NCI-H1436 (cell line): ENCODE data around the gene FHL1.

ENCODE experiments used
- DNase-seq: peaks from one replicate; lab custom pipeline; 2025; lab: John Stamatoyannopoulos, UW

The FHL1 gene

GRCh38 chrX:136185401-136186022 is 38.2 kb downstream of the FHL1 start:
- no peak for DNase-seq

GRCh38 chrX:136186023-136186413 is 38.7 kb downstream of the FHL1 start:
- DNase-seq, result no peak

- DNase-seq, result no peak
These were observed 41.9 kb downstream of the FHL1 start for GRCh38 chrX:136189222-136189621.

- DNase-seq, result no peak
These were observed 42.8 kb downstream of the FHL1 start for GRCh38 chrX:136190038-136190713.

GRCh38 chrX:136191171-136191570 is 43.8 kb downstream of the FHL1 start:
- DNase-seq, result no peak

GRCh38 chrX:136192135-136192534 is 44.8 kb downstream of the FHL1 start:
- no peak for DNase-seq

GRCh38 chrX:136192839-136193414 is 45.6 kb downstream of the FHL1 start:
- no peak for DNase-seq

GRCh38 chrX:136193771-136194170 is 46.4 kb downstream of the FHL1 start:
- DNase-seq, result no peak

- no peak for DNase-seq
These were observed 47.2 kb downstream of the FHL1 start for GRCh38 chrX:136194536-136194935.

GRCh38 chrX:136195247-136195646 is 47.9 kb downstream of the FHL1 start:
- no peak for DNase-seq

- no peak for DNase-seq
These were observed 49.4 kb downstream of the FHL1 start for GRCh38 chrX:136196691-136197155.

GRCh38 chrX:136198010-136198409 is 50.7 kb downstream of the FHL1 start:
- no peak for DNase-seq

- DNase-seq, result no peak
These were observed 51.4 kb downstream of the FHL1 start for GRCh38 chrX:136198678-136199243.

GRCh38 chrX:136199365-136199764 is 52.0 kb downstream of the FHL1 start:
- DNase-seq, result no peak

- no peak for DNase-seq
These were observed 53.1 kb downstream of the FHL1 start for GRCh38 chrX:136200466-136200865.

- no peak for DNase-seq
These were observed 54.3 kb downstream of the FHL1 start for GRCh38 chrX:136201601-136202000.

- DNase-seq, result no peak
These were observed 55.6 kb downstream of the FHL1 start for GRCh38 chrX:136202889-136203288.

GRCh38 chrX:136203438-136203837 is 56.1 kb downstream of the FHL1 start:
- no peak for DNase-seq

GRCh38 chrX:136203951-136204350 is 56.6 kb downstream of the FHL1 start:
- DNase-seq, result no peak

- no peak for DNase-seq
These were observed 57.2 kb downstream of the FHL1 start for GRCh38 chrX:136204571-136204970.

- DNase-seq, result no peak
These were observed 58.6 kb downstream of the FHL1 start for GRCh38 chrX:136205882-136206380.

GRCh38 chrX:136206916-136207315 is 59.6 kb downstream of the FHL1 start:
- DNase-seq, result no peak

GRCh38 chrX:136207546-136207945 is 60.2 kb downstream of the FHL1 start:
- no peak for DNase-seq
